HG02610 (cell line): ENCODE data around the gene PTPRT.

Source experiments
- ATAC-seq: cut with Tn5 transposase; IDR thresholded peaks from one replicate; pipeline ENCODE4 v1.9.1; 2021; ENCODE audit warnings: mild to moderate bottlenecking, moderate library complexity; ENCODE audit not compliant: unreplicated experiment

The PTPRT gene

DNA sequence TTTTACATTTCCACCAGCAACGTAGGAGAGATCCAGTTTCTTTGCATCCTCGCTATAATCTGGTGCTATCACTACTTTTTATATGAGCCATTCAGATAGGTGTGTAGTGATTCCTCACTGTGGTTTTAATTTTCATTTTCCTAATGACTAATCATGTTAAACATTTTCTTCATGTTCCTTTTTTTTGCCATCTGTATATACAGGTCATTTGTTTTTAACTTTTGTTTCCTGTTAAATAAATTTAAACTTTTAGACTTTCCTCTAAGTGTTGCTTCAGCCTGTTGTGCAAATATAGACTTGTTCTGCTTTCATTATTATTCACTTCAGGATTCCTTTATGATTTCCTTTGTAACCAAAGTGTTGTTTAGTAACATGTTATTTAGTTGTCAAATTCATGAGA is 697.4 kb downstream of the PTPRT start:
- ATAC-seq: no peak

- no peak for ATAC-seq
These were observed 704.1 kb downstream of the PTPRT start for GRCh38 chr20:42485556-42485955.

GRCh38 chr20:42484790-42485375 is 704.8 kb downstream of the PTPRT start:
- no peak for ATAC-seq

DNA sequence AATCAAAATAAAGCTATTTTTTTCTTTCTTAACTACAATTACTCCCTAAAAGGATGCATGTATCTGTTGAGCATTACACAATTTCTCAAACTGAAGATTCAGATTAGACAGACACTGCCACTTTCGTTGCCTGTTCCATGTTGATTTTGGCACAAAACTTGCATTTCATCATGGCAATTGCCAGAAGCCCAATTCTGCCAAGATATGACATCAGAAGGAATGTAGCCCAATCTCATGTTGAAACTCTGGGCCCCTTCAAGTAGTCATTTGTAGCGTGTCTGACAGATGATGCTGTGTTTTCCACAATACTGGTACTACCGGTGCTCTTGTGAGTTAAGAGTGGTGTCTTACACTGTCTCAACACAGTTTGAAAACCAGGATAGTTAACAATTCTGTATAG is 705.4 kb downstream of the PTPRT start:
- no peak for ATAC-seq

- ATAC-seq: no peak
These were observed 705.9 kb downstream of the PTPRT start for GRCh38 chr20:42483730-42484303.

GRCh38 chr20:42482808-42483207 is 706.9 kb downstream of the PTPRT start:
- ATAC-seq: no peak

DNA sequence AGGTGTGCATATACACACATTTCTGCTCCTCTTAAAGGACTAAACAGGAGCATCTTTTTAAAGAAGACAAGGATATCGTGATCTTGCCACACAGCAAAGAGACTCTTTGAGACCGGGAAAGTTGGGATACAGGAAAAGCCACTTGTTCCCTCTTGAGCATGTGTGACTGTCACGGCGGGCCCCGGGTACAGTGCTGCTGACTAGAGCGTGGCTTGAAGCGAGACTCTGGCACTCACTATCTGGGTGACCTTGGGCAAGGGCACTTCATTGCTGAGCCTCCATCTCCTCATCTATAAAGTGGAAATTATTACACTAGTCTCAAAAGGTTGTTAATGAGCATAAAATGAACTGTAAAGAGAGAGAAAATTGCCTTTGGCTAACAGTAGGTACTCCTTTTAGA is 713.9 kb downstream of the PTPRT start:
- ATAC-seq: no peak

- ATAC-seq: no peak
These were observed 715.1 kb downstream of the PTPRT start for GRCh38 chr20:42474646-42475045.

GRCh38 chr20:42472198-42472597 is 717.5 kb downstream of the PTPRT start:
- ATAC-seq: no peak

- ATAC-seq: peak; percentile 49
These were observed 727.6 kb downstream of the PTPRT start for GRCh38 chr20:42461965-42462593.

DNA sequence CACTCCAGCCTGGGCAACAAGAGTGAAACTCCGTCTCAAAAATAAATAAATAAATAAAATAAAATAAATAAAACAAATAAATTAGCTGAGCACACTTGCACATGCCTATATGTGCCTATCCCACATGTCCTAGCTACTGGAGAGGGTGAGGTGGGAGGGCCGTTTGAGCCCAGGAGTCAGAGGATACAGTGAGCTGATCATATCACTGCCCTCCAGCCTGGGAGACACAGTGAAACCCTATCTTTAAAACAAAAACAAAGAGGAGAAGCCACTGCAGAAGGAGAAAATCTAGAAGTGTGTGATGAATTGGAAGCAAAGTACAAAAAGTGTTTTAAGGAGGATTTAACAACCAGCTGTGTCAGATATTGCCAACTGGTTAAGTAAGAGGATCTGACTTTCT is 728.4 kb downstream of the PTPRT start:
- ATAC-seq: no peak

DNA sequence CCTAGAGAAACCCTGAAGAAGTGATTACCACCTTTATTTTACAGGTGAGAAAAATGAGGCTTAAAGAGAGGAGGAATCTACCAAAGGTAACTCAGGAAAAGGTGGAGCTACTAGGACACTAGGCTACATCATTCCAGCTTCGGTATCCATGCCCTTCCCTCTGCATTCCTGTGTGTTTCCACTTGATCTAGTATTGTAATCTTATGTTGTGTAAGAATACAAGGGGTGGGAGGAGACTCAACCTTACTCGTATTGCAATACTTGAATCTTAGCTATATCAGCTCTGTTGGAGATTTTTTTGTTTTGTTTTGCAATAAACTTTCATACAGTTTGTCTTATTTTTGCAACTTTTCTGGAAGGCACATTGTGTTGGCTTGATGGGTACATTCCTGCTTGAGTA is 742.4 kb downstream of the PTPRT start:
- ATAC-seq: no peak

DNA sequence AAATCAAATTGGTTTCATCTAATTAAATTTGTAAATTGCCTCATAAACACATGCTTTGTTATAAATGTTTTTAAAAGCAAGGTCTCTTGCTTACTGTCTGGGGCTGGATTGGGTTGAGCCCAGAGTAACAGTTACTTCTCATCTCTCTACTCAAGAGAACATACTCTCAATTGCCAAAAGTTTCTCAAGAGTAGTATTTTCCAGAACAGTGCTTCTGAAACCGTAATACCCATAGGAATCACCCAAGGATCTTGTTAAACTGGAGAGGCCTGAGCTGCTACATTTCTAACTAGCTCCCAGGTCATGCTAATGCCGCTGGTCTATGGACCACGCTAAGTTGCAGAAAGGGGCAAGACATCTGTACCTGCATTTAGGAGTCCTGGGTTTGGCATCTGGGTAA is 744.9 kb downstream of the PTPRT start:
- ATAC-seq: no peak

GRCh38 chr20:42443200-42443599 is 746.5 kb downstream of the PTPRT start:
- ATAC-seq: no peak

DNA sequence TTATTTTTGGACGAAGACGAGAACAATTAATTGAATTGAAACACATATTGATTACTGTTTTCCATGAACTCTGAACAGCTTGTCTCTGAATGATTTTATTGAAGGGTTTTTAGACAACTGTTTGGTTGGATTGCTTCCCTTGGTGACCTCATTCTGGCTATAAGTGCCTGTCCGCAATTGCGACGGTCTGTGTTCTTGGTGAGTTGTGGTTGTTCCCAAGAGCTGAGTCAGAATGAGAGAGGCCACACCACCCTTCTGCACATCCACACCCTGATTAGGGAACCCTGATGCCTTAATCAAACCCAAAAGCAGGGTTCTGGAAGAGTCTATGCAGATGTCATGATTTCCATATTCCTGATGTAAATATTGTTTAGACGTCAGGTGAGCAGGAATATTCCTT is 747.0 kb downstream of the PTPRT start:
- no peak for ATAC-seq

DNA sequence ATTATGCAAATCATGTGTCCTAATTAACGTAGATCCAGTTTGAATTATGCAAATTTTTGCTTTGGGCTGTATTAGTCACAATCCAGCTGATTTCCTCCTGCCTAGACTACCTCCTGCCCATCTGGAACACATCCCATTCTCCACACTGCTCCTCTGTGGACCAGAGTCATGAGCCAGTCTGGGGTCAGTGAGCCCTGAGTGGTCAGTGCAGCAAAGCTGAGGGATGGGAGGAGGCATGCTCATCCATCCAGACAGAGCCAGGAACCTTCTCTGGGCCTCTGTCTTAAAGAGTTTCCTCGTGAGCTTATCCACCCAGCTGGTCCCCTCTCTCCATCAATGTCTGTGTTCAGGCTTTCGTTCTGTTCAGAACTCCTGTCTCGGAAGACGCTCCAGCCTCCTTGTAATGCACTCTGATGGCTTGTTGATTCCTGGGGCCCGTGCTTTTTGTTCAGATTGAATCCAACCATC is 747.8 kb downstream of the PTPRT start:
- ATAC-seq: no peak

DNA sequence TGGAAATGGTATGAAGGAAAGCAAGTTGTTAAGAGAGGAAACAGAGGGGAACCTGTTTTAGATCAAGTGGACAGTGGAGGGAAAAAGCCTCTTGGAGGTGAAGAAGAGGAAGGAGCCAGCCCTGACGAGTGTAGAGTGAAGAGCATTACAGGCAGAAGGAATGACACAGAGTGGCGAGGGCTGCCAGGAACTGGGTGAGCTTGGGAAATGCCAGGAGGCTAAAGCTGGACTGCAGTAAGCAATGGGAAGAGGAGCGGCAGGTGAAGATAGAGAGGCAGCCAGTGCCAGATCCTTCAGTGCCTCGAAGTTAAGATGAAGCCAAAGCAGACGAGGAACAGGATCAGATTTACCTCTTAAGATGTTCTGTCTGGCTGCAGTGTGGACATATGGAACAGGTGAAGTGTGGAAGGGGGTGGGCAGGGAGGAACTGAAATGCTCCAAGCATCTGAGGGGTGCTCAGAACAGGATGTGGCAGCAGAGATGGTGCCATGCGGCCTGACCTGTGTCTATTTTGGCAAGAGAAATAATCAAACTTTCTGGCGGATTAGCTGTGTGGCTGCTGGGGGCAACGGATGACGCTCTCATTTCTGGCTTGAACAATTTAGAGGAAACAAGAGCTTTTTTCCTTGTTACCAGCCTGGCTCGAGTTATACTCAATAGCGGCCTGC is 748.4 kb downstream of the PTPRT start:
- ATAC-seq: no peak

DNA sequence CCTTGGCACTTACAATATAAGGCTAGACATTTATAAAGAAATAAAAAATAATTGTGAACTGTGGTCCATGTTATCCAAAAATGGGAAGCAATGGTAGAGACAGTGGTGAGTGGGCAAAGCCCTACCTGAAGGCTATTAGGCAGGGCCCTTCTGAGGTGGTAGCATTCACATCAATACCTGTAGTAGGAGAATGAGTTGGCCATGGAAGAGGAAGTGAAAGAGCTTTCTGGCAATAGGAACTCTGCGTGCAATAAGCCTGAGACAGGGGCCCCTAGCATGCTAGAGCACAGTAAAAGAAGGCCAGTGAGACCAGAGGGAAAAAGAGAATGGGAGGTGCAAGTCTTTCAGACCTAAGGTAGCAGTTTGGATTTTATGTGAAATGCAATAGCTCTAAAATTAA is 754.5 kb downstream of the PTPRT start:
- peak; percentile 87 for ATAC-seq

- ATAC-seq: no peak
These were observed 757.0 kb downstream of the PTPRT start for GRCh38 chr20:42432496-42433334.

GRCh38 chr20:42430598-42430997 is 759.1 kb downstream of the PTPRT start:
- no peak for ATAC-seq
